CD14-positive monocyte (primary cell): ENCODE measurements around the gene UBE2D4. TPM values are rescaled to one million over a fixed set of nuclear protein-coding genes. Genes with fewer than 3 reads are reported as not detected.

Source experiments
- DNase-seq, 3 donors: peaks; one replicate each; pipeline ENCODE4 v3.0.0-alpha.2; 2011 to 2022
- H2AFZ ChIP-seq: 2 replicates; pipeline ENCODE4 v1.6.0; 2012; ENCODE audit warnings: mild to moderate bottlenecking, low read depth, low read length, inconsistent platforms; ENCODE audit not compliant: insufficient read depth, poor library complexity, severe bottlenecking
- H3K27ac ChIP-seq, 2 donors: 1 replicate in 1 of 2; 2 replicates in 1 of 2; pipeline ENCODE4 v1.5.1; 2012 to 2013; ENCODE audit warnings: low read length in 2 of 2, control low read depth in 1 of 2, inconsistent platforms in 1 of 2, low read depth in 1 of 2, mild to moderate bottlenecking in 1 of 2
- H3K27me3 ChIP-seq, 2 donors: one replicate each; pipeline versions ENCODE4 v1.6.0 to v1.6.1; 2011 to 2013; ENCODE audit warnings: low read length in 2 of 2; ENCODE audit not compliant: control insufficient read depth in 2 of 2, insufficient read depth in 2 of 2
- H3K36me3 ChIP-seq, 2 donors: replicated peaks in 1 of 2; 1 replicate in 1 of 2; 2 replicates in 1 of 2; pipeline versions ENCODE4 v1.5.1 to v1.6.1; 2012 to 2013; ENCODE audit warnings: low read length in 2 of 2, control low read depth in 1 of 2, inconsistent platforms in 1 of 2, mild to moderate bottlenecking in 1 of 2; ENCODE audit not compliant: insufficient read depth in 2 of 2, control insufficient read depth in 1 of 2
- H3K4me1 ChIP-seq, 2 donors: 1 replicate in 1 of 2; 2 replicates in 1 of 2; pipeline versions ENCODE4 v1.5.1 to v1.6.1; 2012 to 2013; ENCODE audit warnings: low read length in 2 of 2, control low read depth in 1 of 2, inconsistent platforms in 1 of 2, mild to moderate bottlenecking in 1 of 2, moderate library complexity in 1 of 2; ENCODE audit not compliant: insufficient read depth in 2 of 2, control insufficient read depth in 1 of 2
- H3K4me2 ChIP-seq: replicated peaks from 2 replicates; pipeline ENCODE3; 2012; ENCODE audit warnings: low read length, moderate library complexity, mild to moderate bottlenecking; ENCODE audit not compliant: poor library complexity, severe bottlenecking; ENCODE audit errors: extremely low read depth
- H3K4me3 ChIP-seq, 3 experiments: fragments of 200-600 bp in 1 of 3; sonication (generic) in 1 of 3; replicated peaks in 1 of 3; 1 replicate in 2 of 3; 2 replicates in 1 of 3; pipeline ENCODE4 v1.5.1; 2011 to 2013; ENCODE audit warnings: low read length in 3 of 3, mild to moderate bottlenecking in 3 of 3, control low read depth in 2 of 3, low read depth in 2 of 3, inconsistent platforms in 1 of 3, moderate library complexity in 1 of 3
- H3K79me2 ChIP-seq: 2 replicates; pipeline ENCODE4 v1.6.0; 2012; ENCODE audit warnings: mild to moderate bottlenecking, control low read depth, inconsistent platforms, low read length, moderate library complexity; ENCODE audit not compliant: insufficient read depth
- H3K9ac ChIP-seq: 2 replicates; pipeline ENCODE4 v1.6.0; 2017; ENCODE audit warnings: low read length, mild to moderate bottlenecking; ENCODE audit not compliant: insufficient read depth, poor library complexity, severe bottlenecking
- H3K9me3 ChIP-seq, 2 donors: replicated peaks in 1 of 2; 1 replicate in 1 of 2; 2 replicates in 1 of 2; pipeline versions ENCODE4 v1.5.1 to v1.6.1; 2012 to 2013; ENCODE audit warnings: low read length in 2 of 2, control low read depth in 1 of 2; ENCODE audit not compliant: control insufficient read depth in 1 of 2, insufficient read depth in 1 of 2
- H4K20me1 ChIP-seq: 2 replicates; pipeline ENCODE4 v1.6.0; 2012; ENCODE audit warnings: mild to moderate bottlenecking, low read length, control low read depth, moderate library complexity; ENCODE audit not compliant: insufficient read depth
- H3K27ac Mint-ChIP-seq, 7 donors: one replicate each; pipeline ENCODE4 v1.8.0; 2020; ENCODE audit warnings: mild to moderate bottlenecking in 7 of 7, mixed read lengths in 7 of 7, moderate library complexity in 6 of 7, inconsistent platforms in 2 of 7
- H3K27me3 Mint-ChIP-seq, 3 donors: one replicate each; pipeline ENCODE4 v1.8.0; 2021 to 2022; ENCODE audit warnings: low read depth in 3 of 3, mild to moderate bottlenecking in 3 of 3, mixed read lengths in 3 of 3, moderate library complexity in 3 of 3, inconsistent platforms in 1 of 3
- H3K36me3 Mint-ChIP-seq, 2 donors: one replicate each; pipeline ENCODE4 v1.8.0; 2020; ENCODE audit warnings: mixed read lengths in 2 of 2, inconsistent platforms in 1 of 2, mild to moderate bottlenecking in 1 of 2
- H3K4me1 Mint-ChIP-seq: one replicate; pipeline ENCODE4 v1.8.0; 2020; ENCODE audit warnings: mild to moderate bottlenecking, mixed read lengths
- H3K4me3 Mint-ChIP-seq, 2 donors: one replicate each; pipeline ENCODE4 v1.8.0; 2020; ENCODE audit warnings: mild to moderate bottlenecking in 2 of 2, mixed read lengths in 2 of 2, moderate library complexity in 1 of 2
- H3K9me3 Mint-ChIP-seq, 7 donors: one replicate each; pipeline ENCODE4 v1.8.0; 2020 to 2022; ENCODE audit warnings: mixed read lengths in 7 of 7, mild to moderate bottlenecking in 6 of 7, moderate library complexity in 6 of 7, inconsistent platforms in 2 of 7
- CTCF ChIP-seq: fragments of 200-600 bp; IDR thresholded peaks from one replicate; pipeline ENCODE4 v1.8.0; 2022; ENCODE audit warnings: antibody characterized with exemption, mild to moderate bottlenecking
- WGBS: methylation state at CpG from one replicate; pipeline ENCODE4 v1.1.5; 2013; ENCODE audit warnings: missing lambda C conversion rate; ENCODE audit not compliant: insufficient coverage; 5-methylcytosine and 5-hydroxymethylcytosine counted together
- intact Hi-C, 2 donors: fragments of 100-400 bp; cut with micrococcal nuclease; formaldehyde crosslinking; loops; one replicate each; pipeline versions ENCODE4 v1.15.0 to v1.15.1; 2023
- polyA plus RNA-seq, 3 donors: library from polyadenylated mRNA; depleted of rRNA in 1 of 3; unstranded in 2 of 3; stranded (reverse) in 1 of 3; fragments of 300-500 nt in 2 of 3; fragments of >200 nt in 1 of 3; fragmentation: Illumina TruSeq in 2 of 3; gene quantifications; 1 replicate in 2 of 3; 2 replicates in 1 of 3; pipeline ENCODE4 v1.2.3, GENCODE V29; 2012 to 2021

The UBE2D4 gene
- polyA plus RNA-seq, 3 donors: 8.2 to 10.9 (median 8.8) TPM

- peaks cover 7 to 14% of the 10 kb centered on the region in 2 donors for H3K36me3 Mint-ChIP-seq
- 0% methylated on average over 45 of the region's 73 CpGs for WGBS
- H3K27me3 Mint-ChIP-seq: peaks cover 0 to 2% (median 0%) of the 10 kb centered on the region in 3 donors
- Histone ChIP-seq H3K4me3 (peak within 1 kb of the TSS; percentile 36 to 78 (median 69)), H3K27ac (peak within 1 kb of the TSS in 1 of 2 donors; percentile 59), H3K36me3 (no peaks in the 10 kb centered on the region), H3K79me2 (peaks cover 28% of the 10 kb centered on the region), H3K4me1 (peaks cover 9 to 15% of the 10 kb centered on the region in 2 donors), H3K9ac (peak within 1 kb of the TSS; percentile 70), H3K4me2 (peak within 1 kb of the TSS; percentile 85), H3K27me3 (no peaks in the 10 kb centered on the region), H3K9me3 (no peaks in the 10 kb centered on the region), H2AFZ (peak within 1 kb of the TSS; percentile 89), H4K20me1 (peaks cover 7% of the 10 kb centered on the region)
- no peak for TF ChIP-seq CTCF
- DNase-seq: peak; percentile 20 to 35 (median 34)
- peaks cover 23% of the 10 kb centered on the region for H3K4me1 Mint-ChIP-seq
- peaks cover 0 to 1% (median 0%) of the 10 kb centered on the region in 7 donors for H3K9me3 Mint-ChIP-seq
- H3K27ac Mint-ChIP-seq: peak within 1 kb of the TSS in 6 of 7 donors; percentile 80 to 92 (median 89)
- intact Hi-C loops: no loop called here
- H3K4me3 Mint-ChIP-seq: peak within 1 kb of the TSS; percentile 97 to 98
These were observed 19.8 kb upstream of the UBE2D4 start, which contains the start of gene URGCP for GRCh38 chr7:43906331-43907010. TSS of gene URGCP (minus strand) at chr7:43906596. CDS start at chr7:43906575, 21 bp downstream.

GRCh38 chr7:43914795-43915194 lies 11.4 kb upstream of the UBE2D4 start:
- Mint-ChIP-seq H3K36me3 (peaks cover 9 to 12% of the 10 kb centered on the region in 2 donors), H3K4me3 (no peak overlapping the region), H3K27ac (no peak overlapping the region), H3K9me3 (peaks cover 0 to 6% (median 2%) of the 10 kb centered on the region in 7 donors), H3K27me3 (no peaks in the 10 kb centered on the region), H3K4me1 (no peaks in the 10 kb centered on the region)
- H2AFZ ChIP-seq: no peak overlapping the region
- H3K79me2 ChIP-seq: no peaks in the 10 kb centered on the region
- H3K4me1 ChIP-seq: no peaks in the 10 kb centered on the region
- intact Hi-C loops: no loop called here
- H4K20me1 ChIP-seq: no peaks in the 10 kb centered on the region
- no peak overlapping the region for H3K4me3 ChIP-seq
- H3K9me3 ChIP-seq: peaks cover 0 to 5% of the 10 kb centered on the region in 2 donors
- WGBS: no CpG with 5 or more reads among the region's 5 CpGs
- DNase-seq: no peak
- TF ChIP-seq CTCF: no peak
- H3K27ac ChIP-seq: no peak overlapping the region
- no peak overlapping the region for H3K4me2 ChIP-seq
- no peaks in the 10 kb centered on the region for H3K36me3 ChIP-seq
- no peaks in the 10 kb centered on the region for H3K27me3 ChIP-seq
- no peak overlapping the region for H3K9ac ChIP-seq
